Amniotic epithelial cell (primary cell): ENCODE data around the gene PUM1.
A peak's percentile ranks its signal among the peaks of the same experiment; 100 is the strongest.
"Not testable (repeated sequence)": the region's sequence is repeated elsewhere in the genome, so short reads cannot be mapped to it uniquely, and the experiment has no call there.

Experiments used
- DNase-seq: peaks from one replicate; pipeline ENCODE4 v3.0.0-alpha.2; 2010; ENCODE audit warnings: low read depth

Gene PUM1, protein sequence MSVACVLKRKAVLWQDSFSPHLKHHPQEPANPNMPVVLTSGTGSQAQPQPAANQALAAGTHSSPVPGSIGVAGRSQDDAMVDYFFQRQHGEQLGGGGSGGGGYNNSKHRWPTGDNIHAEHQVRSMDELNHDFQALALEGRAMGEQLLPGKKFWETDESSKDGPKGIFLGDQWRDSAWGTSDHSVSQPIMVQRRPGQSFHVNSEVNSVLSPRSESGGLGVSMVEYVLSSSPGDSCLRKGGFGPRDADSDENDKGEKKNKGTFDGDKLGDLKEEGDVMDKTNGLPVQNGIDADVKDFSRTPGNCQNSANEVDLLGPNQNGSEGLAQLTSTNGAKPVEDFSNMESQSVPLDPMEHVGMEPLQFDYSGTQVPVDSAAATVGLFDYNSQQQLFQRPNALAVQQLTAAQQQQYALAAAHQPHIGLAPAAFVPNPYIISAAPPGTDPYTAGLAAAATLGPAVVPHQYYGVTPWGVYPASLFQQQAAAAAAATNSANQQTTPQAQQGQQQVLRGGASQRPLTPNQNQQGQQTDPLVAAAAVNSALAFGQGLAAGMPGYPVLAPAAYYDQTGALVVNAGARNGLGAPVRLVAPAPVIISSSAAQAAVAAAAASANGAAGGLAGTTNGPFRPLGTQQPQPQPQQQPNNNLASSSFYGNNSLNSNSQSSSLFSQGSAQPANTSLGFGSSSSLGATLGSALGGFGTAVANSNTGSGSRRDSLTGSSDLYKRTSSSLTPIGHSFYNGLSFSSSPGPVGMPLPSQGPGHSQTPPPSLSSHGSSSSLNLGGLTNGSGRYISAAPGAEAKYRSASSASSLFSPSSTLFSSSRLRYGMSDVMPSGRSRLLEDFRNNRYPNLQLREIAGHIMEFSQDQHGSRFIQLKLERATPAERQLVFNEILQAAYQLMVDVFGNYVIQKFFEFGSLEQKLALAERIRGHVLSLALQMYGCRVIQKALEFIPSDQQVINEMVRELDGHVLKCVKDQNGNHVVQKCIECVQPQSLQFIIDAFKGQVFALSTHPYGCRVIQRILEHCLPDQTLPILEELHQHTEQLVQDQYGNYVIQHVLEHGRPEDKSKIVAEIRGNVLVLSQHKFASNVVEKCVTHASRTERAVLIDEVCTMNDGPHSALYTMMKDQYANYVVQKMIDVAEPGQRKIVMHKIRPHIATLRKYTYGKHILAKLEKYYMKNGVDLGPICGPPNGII

DNA sequence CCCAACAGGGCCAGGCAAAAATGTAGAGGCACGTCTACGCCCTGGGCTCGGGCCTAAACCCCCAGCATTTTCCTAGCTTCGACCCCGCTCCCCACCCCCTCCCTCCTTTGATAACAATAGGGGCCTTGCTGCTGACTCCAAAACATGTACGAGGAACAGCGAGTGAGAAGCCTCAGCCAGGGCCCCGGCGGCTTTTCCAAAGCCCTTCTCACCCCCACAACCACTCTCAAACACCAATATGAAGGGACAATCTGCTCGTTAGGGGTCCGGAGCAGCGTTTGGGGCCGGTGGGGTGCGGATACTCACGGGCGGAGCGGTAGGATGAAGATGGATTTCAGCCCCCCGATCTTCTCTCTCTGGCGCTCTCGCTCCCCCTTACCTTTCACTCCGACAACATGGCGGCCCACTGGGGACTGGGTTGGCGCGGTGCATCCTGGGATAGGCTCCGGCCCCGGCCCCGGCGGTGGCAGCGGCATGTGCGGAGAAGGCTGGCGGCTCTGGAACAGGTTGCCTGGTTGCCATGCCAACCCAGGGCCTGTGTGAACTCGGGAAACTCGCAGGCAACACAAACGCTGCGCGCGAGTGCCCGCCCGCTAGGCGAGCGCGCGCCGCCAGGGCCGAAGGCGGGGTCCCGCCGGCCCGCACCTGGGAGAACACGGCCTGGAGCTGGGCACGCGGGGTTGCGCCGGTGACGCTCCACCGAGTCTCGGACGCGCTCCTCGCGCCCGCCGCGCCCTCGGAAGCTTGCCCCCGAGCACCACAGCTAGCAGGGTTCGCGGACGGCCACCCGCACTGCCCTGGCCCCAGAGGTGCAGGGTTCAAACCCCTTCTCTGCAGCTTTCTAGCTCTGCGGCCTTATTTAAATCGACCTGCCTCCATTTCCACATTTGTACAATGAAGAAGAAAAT is at the start of gene PUM1:
Gene PUM1 (minus strand): TSS at position 408 of the 908 bp plus-strand sequence. CDS start 6,151 bp downstream, outside the sequence.
- peak; percentile 97 for DNase-seq

DNA sequence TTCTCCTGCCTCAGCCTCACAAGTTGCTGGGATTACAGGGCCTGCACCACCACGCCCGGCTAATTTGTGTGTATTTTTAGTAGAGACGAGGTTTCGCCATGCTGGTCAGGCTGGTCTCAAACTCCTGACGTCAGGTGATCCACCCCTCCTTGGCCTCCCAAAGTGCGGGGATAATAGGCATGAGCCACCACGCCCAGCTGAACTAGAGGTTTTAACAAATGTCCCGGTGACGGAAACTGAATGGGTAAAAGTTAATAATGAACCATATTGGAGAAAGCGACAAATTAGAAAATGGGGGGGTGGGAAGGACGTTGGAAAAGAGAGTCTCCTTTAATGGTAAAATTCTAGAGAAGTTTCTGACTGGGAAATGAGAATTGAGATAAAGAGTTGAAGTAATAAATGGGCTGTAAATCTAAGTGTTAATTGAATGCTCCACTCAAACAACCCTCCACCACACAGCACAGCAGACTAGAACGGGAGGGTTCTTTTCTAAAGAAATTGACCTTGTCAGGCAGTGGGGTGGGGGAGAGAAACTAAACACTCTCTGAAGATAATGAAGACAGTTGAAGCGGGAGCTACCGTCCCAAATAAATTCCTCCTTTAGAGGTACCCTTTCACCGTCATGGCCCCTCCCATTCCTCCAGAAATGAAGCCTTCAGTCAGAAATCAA is 46.9 kb upstream of the PUM1 start:
- DNase-seq: no peak

GRCh38 chr1:31111290-31111951 is 45.9 kb upstream of the PUM1 start:
- DNase-seq: peak; percentile 81

DNA sequence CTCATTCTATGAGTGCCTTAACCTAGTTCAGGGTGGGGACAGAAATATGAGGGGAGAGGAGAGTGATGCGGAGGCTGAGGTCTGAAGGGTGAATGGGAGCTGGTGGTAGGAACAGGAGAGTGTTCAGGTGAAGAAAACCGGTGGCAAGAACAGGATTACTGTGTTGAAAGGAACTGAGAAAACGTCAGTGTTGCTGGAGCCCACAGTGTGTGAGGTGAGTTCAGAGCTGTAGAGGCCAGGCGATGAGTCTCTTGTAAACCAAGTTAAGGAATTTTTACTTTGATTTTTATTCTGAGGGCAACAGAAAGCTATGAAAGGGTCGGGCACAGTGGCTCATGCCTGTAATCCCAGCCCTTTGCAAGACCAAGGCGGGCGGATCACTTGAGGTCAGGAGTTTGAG is 45.3 kb upstream of the PUM1 start:
- DNase-seq: no peak

- DNase-seq: no peak
Measured at GRCh38 chr1:31108861-31109260, 43.3 kb upstream of the PUM1 start.

DNA sequence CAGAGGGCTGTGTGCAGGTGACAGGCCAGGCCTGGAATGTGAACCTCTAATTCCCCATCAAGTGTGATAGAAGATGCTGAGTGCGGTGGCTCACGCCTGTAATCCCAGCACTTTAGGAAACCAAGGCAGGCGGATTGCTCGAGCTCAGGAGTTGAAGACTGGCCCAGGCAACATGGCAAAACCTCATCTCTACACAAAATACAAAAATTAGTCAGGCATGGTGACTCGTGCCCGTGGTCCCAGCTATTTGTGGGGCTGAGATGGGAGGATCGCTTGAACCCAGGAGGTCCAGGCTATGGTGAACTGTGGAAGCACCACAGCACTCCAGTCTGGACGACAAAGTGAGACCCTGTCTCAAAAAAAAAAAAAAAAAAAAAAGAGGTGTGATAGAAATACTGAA is 40.1 kb upstream of the PUM1 start:
- peak; percentile 20 for DNase-seq

GRCh38 chr1:31102501-31102950 is 37.0 kb upstream of the PUM1 start:
- DNase-seq: peak; percentile 93

GRCh38 chr1:31101147-31101502 is 35.6 kb upstream of the PUM1 start:
- DNase-seq: peak; percentile 84

DNA sequence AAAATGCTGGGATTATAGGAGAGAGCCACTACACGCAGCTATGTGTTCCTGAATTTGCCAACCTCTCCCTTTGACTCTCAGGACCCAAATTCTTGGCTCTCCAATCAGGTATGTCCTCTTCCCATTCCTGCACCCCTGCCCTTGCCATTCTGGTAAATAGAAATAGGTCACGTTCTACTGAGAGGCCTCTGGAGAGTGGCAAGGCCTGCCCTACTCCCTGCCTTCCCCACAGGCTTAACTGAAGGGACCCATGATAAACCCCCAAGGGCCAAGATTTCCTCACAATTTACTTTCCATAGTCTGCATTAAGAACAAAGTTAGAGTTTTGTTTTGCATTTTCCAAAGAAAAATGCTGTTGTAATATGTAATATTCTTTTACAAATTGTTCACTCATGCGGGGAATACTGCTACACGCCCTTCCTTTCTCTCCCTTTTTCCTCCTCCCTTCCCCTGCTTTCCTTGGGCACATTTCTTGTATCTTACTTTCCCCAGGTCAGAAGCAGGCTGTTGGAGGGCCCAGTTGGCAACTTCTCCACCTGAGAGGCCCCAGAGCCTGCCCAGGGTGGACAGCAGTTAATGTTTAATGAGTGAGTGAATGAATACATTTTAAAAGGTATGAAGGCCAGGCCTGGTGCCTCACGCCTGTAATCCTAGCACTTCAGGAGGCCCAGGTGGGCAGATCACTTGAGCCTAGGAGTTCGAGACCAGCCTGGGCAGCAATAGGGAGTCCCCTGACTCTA is 33.9 kb upstream of the PUM1 start:
- DNase-seq: no peak

DNA sequence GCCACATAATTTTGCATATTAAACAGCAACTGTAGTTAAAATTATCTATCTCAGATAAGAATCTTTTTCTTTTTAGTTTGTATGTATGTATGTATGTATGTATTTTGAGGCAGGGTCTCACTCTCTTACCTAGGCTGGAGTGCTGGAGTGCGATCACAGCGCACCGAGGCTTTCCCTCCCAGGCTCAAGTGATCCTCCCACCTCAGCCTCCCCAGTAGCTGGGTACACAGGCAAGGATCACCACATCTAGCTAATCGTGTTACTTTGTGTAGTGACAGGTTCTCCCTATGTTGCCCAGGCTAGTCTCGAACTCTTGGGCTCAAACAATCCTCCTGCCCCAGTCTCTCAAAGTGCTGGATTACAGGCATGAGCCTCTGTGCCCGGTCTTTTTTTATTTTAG is 30.5 kb upstream of the PUM1 start:
- DNase-seq: no peak

GRCh38 chr1:31095298-31095981 is 29.9 kb upstream of the PUM1 start:
- peak; percentile 51 for DNase-seq

GRCh38 chr1:31088081-31088480 is 22.6 kb upstream of the PUM1 start:
- DNase-seq: not testable (repeated sequence)

GRCh38 chr1:31084782-31085569 is 19.5 kb upstream of the PUM1 start:
- no peak for DNase-seq

DNA sequence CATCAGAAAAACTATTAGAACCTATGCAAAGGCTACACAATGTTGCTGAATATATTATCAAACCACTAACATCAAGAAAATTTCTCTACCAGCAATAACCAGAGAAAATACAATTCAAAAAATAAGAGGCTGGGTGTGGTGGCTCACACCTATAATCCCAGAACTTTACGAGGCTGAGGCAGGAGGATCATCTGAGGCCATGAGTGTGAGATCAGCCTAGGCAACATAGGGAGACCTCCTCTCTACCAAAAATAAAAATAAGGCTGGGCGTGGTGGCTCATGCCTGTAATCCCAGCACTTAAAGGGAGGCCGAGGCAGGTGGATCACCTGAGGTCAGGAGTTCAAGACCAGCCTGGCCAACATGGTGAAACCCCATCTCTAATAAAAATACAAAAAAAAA is 16.9 kb upstream of the PUM1 start:
- no peak for DNase-seq

DNA sequence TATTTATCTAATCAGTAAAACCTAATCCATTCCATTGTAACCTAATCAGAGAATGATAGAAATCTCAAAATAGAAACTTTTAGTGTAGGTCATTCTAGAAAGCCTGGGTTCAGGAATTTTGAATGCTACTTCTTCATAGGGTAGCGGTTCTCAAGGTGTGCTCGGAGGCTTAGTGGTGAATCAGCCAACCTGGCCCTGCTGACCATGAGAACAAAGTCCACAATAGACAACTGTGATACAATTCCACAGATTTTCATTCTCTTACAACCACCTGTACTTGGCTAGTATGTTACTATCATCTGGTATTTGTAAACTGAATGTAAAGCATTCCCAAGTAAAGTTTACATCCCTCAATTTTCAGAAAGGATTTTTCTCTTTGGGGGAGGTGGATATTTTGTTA is 7.5 kb upstream of the PUM1 start:
- no peak for DNase-seq

DNA sequence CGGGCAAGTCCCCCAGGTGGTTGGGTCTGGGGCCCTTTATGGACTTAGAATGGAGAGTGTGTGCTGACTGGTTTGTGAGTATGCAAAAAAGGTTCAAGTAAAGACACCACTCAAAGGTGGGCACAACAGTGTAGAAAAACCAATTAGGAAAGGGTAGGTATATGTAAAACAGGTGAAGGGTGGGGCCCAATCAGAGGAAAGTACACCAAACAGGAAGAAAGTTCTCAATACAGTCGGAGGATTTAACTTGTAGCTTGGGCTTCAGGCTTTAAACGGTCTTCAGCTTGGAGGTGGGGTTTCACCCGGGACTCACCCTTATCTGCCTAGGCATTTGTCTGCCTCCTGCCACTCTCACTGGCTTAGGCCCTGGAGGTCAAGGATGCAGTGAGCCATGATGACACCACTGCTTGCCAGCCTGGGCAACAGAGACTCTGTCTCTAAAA is 6.8 kb upstream of the PUM1 start:
- DNase-seq: no peak

DNA sequence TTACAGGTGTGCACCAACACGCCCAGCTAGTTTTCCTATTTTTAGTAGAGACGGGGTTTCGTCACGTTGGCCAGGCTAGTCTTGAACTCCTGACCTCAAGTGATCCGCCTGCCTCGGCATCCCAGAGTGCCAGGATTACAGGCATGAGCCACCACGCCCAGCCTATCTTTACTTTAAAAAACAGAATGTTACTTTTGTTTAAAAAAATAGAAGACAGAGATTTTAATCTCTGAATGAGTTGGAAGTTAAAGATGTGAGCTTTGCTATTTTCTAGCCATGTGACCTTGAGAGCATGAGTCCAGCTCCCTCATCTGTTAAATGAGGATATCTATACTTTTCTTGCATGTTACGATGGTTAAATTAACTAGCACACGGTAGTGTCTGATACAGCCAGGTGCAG is 3.9 kb upstream of the PUM1 start:
- peak; percentile 22 for DNase-seq

DNA sequence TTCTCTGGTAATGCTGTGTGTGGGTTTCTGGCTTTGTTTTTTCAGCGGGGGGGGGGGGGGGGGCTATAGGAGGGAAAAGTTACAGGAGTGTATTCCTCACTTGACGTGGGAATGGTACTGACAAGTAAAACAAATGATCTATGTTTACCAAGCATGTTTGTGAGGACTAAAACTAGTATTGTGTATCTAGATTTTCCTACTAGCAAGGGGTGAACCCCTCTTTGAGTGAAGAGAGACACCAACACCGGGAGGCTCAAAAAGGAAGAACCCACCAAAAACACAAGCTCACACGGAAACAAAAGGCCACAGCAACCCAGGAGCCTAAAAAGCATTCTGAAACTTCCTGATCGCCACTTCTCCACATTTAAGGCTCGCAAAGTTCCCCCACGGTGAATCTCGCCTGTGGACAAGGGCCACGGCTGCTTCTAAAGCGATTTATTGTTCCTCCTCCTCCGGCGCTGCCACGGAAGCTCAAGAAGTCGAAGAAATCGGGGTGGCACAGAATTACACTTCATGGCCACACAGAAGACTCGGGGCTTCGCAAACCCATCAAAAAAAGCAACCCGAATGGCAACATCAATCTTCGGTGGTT is 703 bp downstream of the PUM1 start:
- DNase-seq: no peak
